Measurements from ENCODE around the gene MUS81.

Gene MUS81

DNA sequence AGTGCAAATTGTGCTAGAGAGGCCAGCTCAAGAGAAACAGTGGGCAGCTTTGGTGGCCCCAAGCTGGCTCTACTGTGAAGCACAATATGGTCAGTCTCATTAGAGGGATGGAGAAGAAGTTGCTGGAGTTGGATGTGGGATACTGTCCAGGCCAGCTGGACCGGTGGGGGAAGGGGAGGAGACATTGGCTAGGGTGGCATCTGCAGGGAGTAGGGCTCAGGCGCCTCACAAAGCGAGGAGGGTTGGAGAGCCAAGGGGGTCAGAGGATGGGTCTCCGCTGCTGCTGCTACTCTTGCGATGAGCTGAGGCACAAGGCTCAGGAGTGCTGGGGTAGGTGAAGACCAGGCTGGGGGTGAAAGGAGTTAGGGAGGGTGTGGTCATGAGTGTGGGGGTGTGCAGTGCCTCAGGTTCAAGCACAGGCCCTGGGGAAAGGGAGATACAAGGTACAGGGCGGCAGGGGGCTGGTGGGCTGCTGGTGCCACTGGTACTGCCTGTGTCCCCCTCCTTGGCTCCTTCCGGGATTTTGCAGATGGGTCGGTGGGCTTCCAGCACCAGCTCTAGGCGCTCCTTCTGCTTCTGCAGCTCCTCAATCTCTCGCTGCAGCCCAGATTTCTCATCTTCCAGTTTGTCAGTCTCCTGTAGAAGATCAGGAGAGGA is 32.6 kb downstream of the MUS81 start:
- DNase-seq (ENCODE audit: low spot score): no peak

DNA sequence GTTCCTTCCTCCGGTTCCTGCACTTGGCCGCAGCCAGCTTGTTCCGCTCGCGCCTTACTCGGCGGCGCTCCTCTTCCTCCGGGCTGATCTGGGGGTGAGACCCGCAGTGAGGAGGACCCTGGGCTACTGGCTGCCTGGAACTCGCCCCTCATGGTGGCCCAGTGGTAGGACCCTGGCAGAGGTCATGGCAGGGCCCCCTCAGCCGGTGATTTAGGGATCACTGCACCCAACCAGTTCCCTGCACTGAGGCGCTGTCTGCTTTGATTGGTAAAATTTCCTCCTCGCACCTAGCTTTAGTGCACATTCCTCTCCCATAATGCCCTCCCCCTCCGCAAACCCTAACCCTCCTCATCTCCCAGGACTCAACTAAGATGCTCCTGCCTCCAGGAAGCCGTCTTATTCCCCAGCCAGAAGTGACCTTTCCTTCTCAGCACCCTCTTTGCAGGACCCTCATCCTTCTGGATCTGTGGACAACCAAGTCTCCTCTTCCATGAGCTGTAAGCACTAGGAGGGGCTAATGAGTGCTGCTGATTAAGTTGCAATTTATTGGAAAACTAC is 33.9 kb downstream of the MUS81 start:
- DNase-seq (ENCODE audit: low spot score): no peak

DNA sequence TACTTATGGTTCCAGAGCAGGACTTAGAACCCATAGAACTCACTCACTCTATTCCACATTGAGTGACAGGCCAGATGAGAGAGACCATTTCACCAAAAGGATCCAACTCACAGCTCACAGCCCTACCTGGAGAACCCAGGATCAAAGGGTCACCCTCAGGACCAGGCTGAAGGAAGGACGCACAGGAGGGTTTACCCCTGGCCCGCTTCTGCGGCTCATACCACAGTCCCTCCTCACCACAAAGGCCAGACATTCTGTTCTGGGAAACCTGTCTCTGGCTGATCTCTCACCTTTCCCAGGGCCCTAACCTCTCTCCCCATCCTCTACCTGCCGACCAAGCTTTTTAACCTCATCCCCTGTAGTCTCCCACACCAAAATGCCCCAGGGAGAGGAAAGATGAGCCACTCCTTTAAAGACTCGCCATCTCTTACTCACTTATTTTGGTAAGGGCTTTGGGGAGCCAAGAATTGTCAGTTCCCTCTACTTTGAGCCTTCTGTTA is 35.3 kb downstream of the MUS81 start:
- DNase-seq (ENCODE audit: low spot score): no peak

- DNase-seq (ENCODE audit: low spot score): no peak
These were observed 36.1 kb downstream of the MUS81 start for GRCh38 chr11:65896034-65896999.

- no peak for DNase-seq (ENCODE audit: low spot score)
These were observed 36.8 kb downstream of the MUS81 start for GRCh38 chr11:65897020-65897471.

GRCh38 chr11:65898656-65899355 is 38.6 kb downstream of the MUS81 start:
- no peak for DNase-seq (ENCODE audit: low spot score)

DNA sequence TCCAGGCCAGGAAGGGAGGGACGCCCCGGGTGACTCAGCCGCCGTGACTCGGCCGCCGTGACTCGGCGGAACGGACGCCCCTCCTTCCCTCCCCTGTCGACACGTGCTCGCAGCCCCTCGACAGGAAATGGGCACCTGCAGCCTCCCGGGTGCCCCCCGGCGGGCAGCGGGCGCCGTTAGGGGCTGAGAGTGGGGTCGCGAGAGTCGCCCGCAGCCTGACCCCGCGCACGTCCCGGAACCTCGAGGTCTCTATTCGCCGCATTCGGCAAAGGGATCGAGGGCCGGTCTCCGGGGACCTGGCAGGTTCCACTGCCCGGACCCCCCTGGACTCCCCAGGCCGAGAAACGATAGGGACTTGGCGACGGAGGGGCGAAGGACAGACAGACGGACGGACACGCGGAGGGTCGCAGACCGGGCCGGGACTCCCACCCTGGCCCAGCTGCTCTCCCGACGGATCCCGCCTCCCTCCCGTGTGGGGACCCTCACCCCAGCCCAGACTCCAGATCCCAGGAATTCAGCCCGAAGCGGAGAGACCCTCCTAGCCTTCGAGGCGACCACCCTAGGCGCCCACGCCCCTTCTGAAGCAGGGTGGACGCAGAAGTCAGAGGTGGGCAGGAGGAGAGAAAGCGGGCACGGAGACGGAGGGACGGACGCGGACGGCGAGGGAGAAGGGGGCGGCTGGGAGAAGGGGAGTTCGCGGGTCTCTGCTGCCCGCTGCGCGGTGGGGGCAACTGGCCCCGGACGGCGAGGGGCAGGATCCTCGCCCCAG is 39.3 kb downstream of the MUS81 start:
- peak; percentile 83 for DNase-seq (ENCODE audit: low spot score)

GRCh38 chr11:65900125-65900898 is 40.1 kb downstream of the MUS81 start, which contains the start of gene FOSL1:
Gene FOSL1, minus strand, starts transcription at chr11:65900388. Its CDS starts 49 bp downstream, at chr11:65900339.
- peak; percentile 99 for DNase-seq (ENCODE audit: low spot score)

DNA sequence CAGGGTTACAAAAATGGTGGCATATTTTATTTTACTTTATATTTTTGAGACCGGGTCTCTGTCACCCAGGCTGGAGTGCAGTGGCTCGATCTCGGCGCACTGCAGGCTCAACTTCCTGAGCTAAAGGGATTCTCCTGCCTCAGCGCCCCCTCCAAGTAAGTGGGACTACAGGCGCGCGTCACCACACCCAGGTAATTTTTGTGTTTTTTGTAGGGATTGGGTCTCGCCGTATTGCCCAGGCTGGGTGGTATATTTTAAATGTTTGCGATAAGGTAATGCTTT is 40.6 kb downstream of the MUS81 start:
- no peak for DNase-seq (ENCODE audit: low spot score)

- DNase-seq (ENCODE audit: low spot score): peak; percentile 99
These were observed 42.8 kb downstream of the MUS81 start for GRCh38 chr11:65903068-65903481.

DNA sequence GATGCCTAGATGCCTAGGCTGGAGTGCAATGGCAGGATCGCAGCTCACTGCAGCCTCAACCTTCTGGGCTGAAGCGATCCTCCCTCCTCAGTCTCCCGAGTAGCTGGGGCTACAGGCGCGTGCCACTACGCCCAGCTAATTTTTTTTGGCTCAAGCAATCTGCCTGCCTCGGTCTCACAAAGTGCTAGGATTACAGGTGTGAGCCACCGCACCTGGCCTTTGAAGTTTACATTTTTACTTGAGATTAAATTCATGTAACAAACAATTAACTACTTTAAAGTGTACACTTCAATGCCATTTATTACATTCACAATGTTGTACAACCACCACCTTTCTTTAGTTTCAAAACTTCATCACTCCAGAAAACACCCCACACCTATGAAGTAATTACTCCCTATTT is 43.5 kb downstream of the MUS81 start:
- DNase-seq (ENCODE audit: low spot score): peak; percentile 71

DNA sequence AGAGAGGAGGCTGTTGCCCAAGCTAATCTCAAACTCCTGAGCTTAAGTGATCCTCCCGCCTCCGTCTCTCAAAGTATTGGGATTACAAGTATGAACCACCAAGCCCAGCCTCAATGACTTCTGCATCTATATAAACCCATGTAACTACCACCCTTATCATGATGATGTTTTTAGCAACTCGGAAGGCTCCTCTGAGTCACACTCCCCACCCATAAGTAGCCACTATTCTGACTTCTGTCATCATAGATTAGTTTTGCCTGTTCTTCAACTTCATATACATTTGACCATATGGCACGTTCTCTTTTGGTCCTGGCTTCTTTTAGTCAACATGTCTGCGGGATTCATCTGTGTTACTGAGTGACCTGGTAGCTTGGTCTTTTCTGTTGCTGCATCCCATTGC is 46.4 kb downstream of the MUS81 start:
- no peak for DNase-seq (ENCODE audit: low spot score)

DNA sequence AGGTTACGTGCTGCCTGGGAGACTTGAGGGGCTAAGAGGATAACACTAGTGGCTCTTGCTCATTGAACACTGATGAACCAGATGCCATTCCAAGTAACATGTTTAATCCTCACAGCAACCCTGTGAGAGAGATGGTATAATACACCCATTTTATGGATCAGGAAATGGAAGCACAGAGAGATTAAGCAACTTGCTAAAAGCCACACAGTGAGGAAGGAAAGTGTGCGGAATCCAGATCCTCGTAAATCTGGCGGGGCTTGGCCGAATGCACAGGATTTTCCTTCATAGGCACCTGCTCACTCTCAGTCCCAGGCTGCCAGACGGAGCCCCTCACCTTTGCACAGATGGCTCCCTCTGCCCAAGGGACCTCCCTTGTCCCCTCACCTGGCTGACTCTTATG is 47.6 kb downstream of the MUS81 start:
- DNase-seq (ENCODE audit: low spot score): no peak

DNA sequence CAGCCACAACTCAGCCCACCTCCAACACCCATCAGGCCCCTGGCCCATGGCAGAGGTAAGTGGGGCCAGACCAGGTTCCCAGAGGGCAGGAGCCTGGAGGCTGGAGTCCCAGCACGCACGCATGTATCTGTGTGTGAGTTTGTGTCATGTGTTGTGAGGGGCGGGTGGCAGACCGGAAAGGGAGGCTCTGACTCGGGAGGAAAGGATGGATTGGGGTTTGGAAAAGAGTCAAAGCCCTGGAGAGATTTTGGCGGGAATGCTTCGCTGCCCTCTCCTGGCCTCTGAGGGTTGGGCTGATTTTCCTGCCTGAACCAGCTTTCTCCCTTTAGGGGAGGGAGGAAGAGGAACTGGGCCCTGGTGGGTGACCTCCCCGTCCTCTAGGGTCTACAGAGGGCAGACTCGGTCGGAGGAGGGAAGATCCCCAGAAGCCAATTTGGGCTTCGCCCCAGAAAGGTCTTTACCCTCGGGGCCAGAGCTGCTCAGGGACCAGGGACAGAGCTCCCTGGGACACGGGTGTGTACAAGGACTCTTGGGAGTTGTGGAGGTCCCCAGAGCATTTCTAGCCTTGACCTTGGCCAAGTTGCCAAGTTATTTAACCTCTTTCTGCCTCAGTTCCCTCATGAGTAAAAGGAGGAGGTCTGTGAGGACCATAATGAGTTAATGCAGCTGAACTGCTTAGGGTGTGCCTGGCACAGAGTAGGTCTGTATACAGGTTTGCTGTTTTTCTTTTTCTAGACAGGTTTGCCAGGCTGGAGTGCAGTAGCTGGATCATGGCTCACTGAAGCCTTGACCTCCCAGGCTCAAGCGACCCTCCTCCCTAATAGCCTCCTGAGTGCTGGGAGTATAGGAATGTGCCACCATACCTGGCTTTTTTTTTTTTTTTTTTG is 51.7 kb downstream of the MUS81 start:
- peak; percentile 91 for DNase-seq (ENCODE audit: low spot score)

GRCh38 chr11:65912845-65913244 is 52.6 kb downstream of the MUS81 start:
- no peak for DNase-seq (ENCODE audit: low spot score)

DNA sequence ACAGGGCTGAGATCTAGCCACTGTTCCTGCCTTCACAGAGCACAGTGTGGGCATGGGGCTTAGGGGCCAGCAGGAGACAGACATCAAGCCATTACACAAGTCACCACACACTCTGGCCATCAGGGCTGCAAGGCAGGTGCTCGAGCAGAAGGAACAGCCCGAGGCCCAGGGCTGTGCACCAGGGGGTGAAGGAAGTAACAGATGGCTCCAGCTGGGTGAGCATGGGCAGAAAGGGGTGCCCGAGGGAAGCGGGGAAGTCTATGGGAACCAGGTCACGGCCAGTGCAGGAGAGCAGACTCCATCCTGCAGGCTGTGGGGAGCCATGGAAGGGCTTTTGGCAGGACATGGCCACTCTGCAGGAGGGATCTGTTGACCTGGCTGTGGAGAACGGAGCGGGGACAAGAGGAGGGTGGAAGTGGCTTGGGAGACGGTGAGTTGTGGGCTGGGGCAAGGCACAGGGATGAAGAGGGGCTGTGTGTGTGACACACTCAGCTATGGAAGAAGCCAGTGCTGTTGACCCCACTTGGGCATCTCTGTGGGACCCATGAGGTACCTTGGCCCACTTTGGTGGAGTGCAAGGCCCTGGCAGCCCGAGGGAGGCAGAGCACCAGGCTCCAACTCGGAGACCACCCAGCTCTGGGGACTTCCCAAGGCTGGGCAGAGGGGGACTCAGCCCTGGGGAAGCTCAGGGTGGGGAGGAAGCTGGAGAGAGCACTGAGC is 55.0 kb downstream of the MUS81 start:
- DNase-seq (ENCODE audit: low spot score): no peak

- peak; percentile 97 for DNase-seq (ENCODE audit: low spot score)
These were observed 55.6 kb downstream of the MUS81 start for GRCh38 chr11:65915821-65916251.

Data from SW480 (cell line).